ENCODE results near the gene NPEPPS. TPM values are rescaled to one million over a fixed set of nuclear protein-coding genes. Genes with fewer than 3 reads are reported as not detected.

Gene NPEPPS
- total RNA-seq, 1 experiment from 2014 or later, result 63.4 TPM

GRCh38 chr17:47638903-47639302, 108.0 kb downstream of the NPEPPS start:
- ChIA-PET POLR2A (ENCODE audit: low non-redundant PET) (no interaction called here), CTCF (no interaction called here)
- Histone ChIP-seq H3K9me3 (ENCODE audit: low read depth, low read length, poor library complexity, severe bottlenecking) (no peaks in the 10 kb centered on the region), H3K36me3 (ENCODE audit: insufficient read depth, low read length, poor library complexity, severe bottlenecking) (no peaks in the 10 kb centered on the region), H3K27ac (ENCODE audit: low read depth, low read length, poor library complexity, severe bottlenecking) (no peak overlapping the region), H3K27me3 (replicated peaks; ENCODE audit: insufficient read depth, low read depth, low read length, poor library complexity) (no peaks in the 10 kb centered on the region), H3K4me1 (ENCODE audit: insufficient read depth, low read length, poor library complexity, severe bottlenecking) (no peaks in the 10 kb centered on the region), H3K4me3 (ENCODE audit: low read depth, low read length, poor library complexity, severe bottlenecking) (no peak overlapping the region)
- TF ChIP-seq CTCF (conservative IDR thresholded peaks at IDR 0.05; ENCODE audit: low read depth, low read length) (no peak), EZH2 (IDR thresholded peaks at IDR 0.05; ENCODE audit: borderline replicate concordance, low read depth, low read length, poor library complexity, severe bottlenecking) (no peak)
- intact Hi-C loops (cut with micrococcal nuclease; ENCODE audit: unreplicated experiment), result no loop called here
- BruUV-seq (replicated peaks), result no TSS peak
- DNase-seq (ENCODE audit: low spot score), result no peak

GRCh38 chr17:47640076-47640475, 109.2 kb downstream of the NPEPPS start:
- intact Hi-C loops (cut with micrococcal nuclease; ENCODE audit: unreplicated experiment), result no loop called here
- Histone ChIP-seq H3K27me3 (replicated peaks; ENCODE audit: insufficient read depth, low read depth, low read length, poor library complexity) (no peaks in the 10 kb centered on the region), H3K4me1 (ENCODE audit: insufficient read depth, low read length, poor library complexity, severe bottlenecking) (no peaks in the 10 kb centered on the region), H3K27ac (ENCODE audit: low read depth, low read length, poor library complexity, severe bottlenecking) (no peak overlapping the region), H3K36me3 (ENCODE audit: insufficient read depth, low read length, poor library complexity, severe bottlenecking) (no peaks in the 10 kb centered on the region), H3K4me3 (ENCODE audit: low read depth, low read length, poor library complexity, severe bottlenecking) (no peak overlapping the region), H3K9me3 (ENCODE audit: low read depth, low read length, poor library complexity, severe bottlenecking) (no peaks in the 10 kb centered on the region)
- no TSS peak for BruUV-seq (replicated peaks)
- POLR2A ChIA-PET (ENCODE audit: low non-redundant PET), result no interaction called here
- TF ChIP-seq CTCF (conservative IDR thresholded peaks at IDR 0.05; ENCODE audit: low read depth, low read length) (no peak), EZH2 (IDR thresholded peaks at IDR 0.05; ENCODE audit: borderline replicate concordance, low read depth, low read length, poor library complexity, severe bottlenecking) (no peak)
- CTCF ChIA-PET, result no interaction called here
- no peak for DNase-seq (ENCODE audit: low spot score)

- CTCF ChIA-PET, result no interaction called here
- intact Hi-C loops (cut with micrococcal nuclease; ENCODE audit: unreplicated experiment), result no loop called here
- BruUV-seq (replicated peaks), result no TSS peak
- Histone ChIP-seq H3K27ac (ENCODE audit: low read depth, low read length, poor library complexity, severe bottlenecking) (no peak overlapping the region), H3K27me3 (replicated peaks; ENCODE audit: insufficient read depth, low read depth, low read length, poor library complexity) (no peaks in the 10 kb centered on the region), H3K36me3 (ENCODE audit: insufficient read depth, low read length, poor library complexity, severe bottlenecking) (no peaks in the 10 kb centered on the region), H3K4me3 (ENCODE audit: low read depth, low read length, poor library complexity, severe bottlenecking) (no peak overlapping the region), H3K9me3 (ENCODE audit: low read depth, low read length, poor library complexity, severe bottlenecking) (no peaks in the 10 kb centered on the region), H3K4me1 (ENCODE audit: insufficient read depth, low read length, poor library complexity, severe bottlenecking) (no peaks in the 10 kb centered on the region)
- no peak for DNase-seq (ENCODE audit: low spot score)
- TF ChIP-seq EZH2 (IDR thresholded peaks at IDR 0.05; ENCODE audit: borderline replicate concordance, low read depth, low read length, poor library complexity, severe bottlenecking) (no peak), CTCF (conservative IDR thresholded peaks at IDR 0.05; ENCODE audit: low read depth, low read length) (no peak)
- POLR2A ChIA-PET (ENCODE audit: low non-redundant PET), result no interaction called here
Measured at GRCh38 chr17:47641202-47641601, 110.3 kb downstream of the NPEPPS start.

All from A673 (cell line).